ENCODE data around the gene SUSD1.

Gene SUSD1

GRCh38 chr9:112059145-112059965, 115.7 kb downstream of the SUSD1 start:
- Mint-ChIP-seq H3K4me1 (peaks cover 56% of the 10 kb centered on the region), H3K27me3 (no peaks in the 10 kb centered on the region), H3K36me3 (peaks cover 32% of the 10 kb centered on the region), H3K4me3 (peak overlapping the region; percentile 11), H3K27ac (peak overlapping the region; percentile 88), H3K9me3 (no peaks in the 10 kb centered on the region)
- ATAC-seq = peak; percentile 90

- Mint-ChIP-seq H3K9me3 (no peaks in the 10 kb centered on the region), H3K27me3 (no peaks in the 10 kb centered on the region), H3K27ac (peak overlapping the region; percentile 88), H3K36me3 (peaks cover 27% of the 10 kb centered on the region), H3K4me1 (peaks cover 59% of the 10 kb centered on the region), H3K4me3 (no peak overlapping the region)
- ATAC-seq = no peak
Observed at GRCh38 chr9:112056996-112057395, 118.1 kb downstream of the SUSD1 start.

- Mint-ChIP-seq H3K27ac (no peak overlapping the region), H3K9me3 (no peaks in the 10 kb centered on the region), H3K4me1 (peaks cover 44% of the 10 kb centered on the region), H3K36me3 (peaks cover 21% of the 10 kb centered on the region), H3K27me3 (no peaks in the 10 kb centered on the region), H3K4me3 (no peak overlapping the region)
- no peak for ATAC-seq
Observed at GRCh38 chr9:112054916-112055315, 120.2 kb downstream of the SUSD1 start.

- H3K36me3 Mint-ChIP-seq = peaks cover 30% of the 10 kb centered on the region
Observed at GRCh38 chr9:112051812-112052211, 123.3 kb downstream of the SUSD1 start.

GRCh38 chr9:112050544-112051475, 124.3 kb downstream of the SUSD1 start:
- peaks cover 32% of the 10 kb centered on the region for H3K4me1 Mint-ChIP-seq
- no peaks in the 10 kb centered on the region for H3K27me3 Mint-ChIP-seq
- H3K36me3 Mint-ChIP-seq = peaks cover 31% of the 10 kb centered on the region
- H3K27ac Mint-ChIP-seq = no peak overlapping the region
- H3K4me3 Mint-ChIP-seq = no peak overlapping the region
- ATAC-seq = no peak
- peaks cover 9% of the 10 kb centered on the region for H3K9me3 Mint-ChIP-seq

More at GRCh38 chr9:112051812-112052211, 123.3 kb downstream of the SUSD1 start:
- ATAC-seq = peak; percentile 68
- Mint-ChIP-seq H3K27ac (peak overlapping the region; percentile 69), H3K4me3 (no peak overlapping the region), H3K9me3 (peaks cover 9% of the 10 kb centered on the region), H3K27me3 (no peaks in the 10 kb centered on the region), H3K4me1 (peaks cover 32% of the 10 kb centered on the region)

GRCh38 chr9:112049811-112050516, 125.1 kb downstream of the SUSD1 start:
- Mint-ChIP-seq H3K27me3 (no peaks in the 10 kb centered on the region), H3K9me3 (peaks cover 9% of the 10 kb centered on the region), H3K27ac (no peak overlapping the region), H3K4me1 (peaks cover 32% of the 10 kb centered on the region), H3K36me3 (peaks cover 39% of the 10 kb centered on the region), H3K4me3 (no peak overlapping the region)
- no peak for ATAC-seq

- no peak overlapping the region for H3K4me3 Mint-ChIP-seq
- H3K4me1 Mint-ChIP-seq = peaks cover 32% of the 10 kb centered on the region
- H3K27ac Mint-ChIP-seq = peak overlapping the region; percentile 12
- peaks cover 39% of the 10 kb centered on the region for H3K36me3 Mint-ChIP-seq
- H3K9me3 Mint-ChIP-seq = peaks cover 9% of the 10 kb centered on the region
- no peak for ATAC-seq
- no peaks in the 10 kb centered on the region for H3K27me3 Mint-ChIP-seq
Observed at GRCh38 chr9:112048924-112049691, 126.0 kb downstream of the SUSD1 start.

- Mint-ChIP-seq H3K27me3 (no peaks in the 10 kb centered on the region), H3K9me3 (peaks cover 9% of the 10 kb centered on the region), H3K27ac (peak overlapping the region; percentile 72), H3K4me1 (peaks cover 30% of the 10 kb centered on the region), H3K4me3 (no peak overlapping the region), H3K36me3 (peaks cover 31% of the 10 kb centered on the region)
- no peak for ATAC-seq
Observed at GRCh38 chr9:112047538-112048066, 127.5 kb downstream of the SUSD1 start.

GRCh38 chr9:112046181-112046580, 128.9 kb downstream of the SUSD1 start:
- H3K4me3 Mint-ChIP-seq = no peak overlapping the region
- ATAC-seq = no peak
- H3K9me3 Mint-ChIP-seq = peaks cover 9% of the 10 kb centered on the region
- H3K27ac Mint-ChIP-seq = no peak overlapping the region
- H3K27me3 Mint-ChIP-seq = no peaks in the 10 kb centered on the region
- H3K36me3 Mint-ChIP-seq = peaks cover 40% of the 10 kb centered on the region
- H3K4me1 Mint-ChIP-seq = peaks cover 27% of the 10 kb centered on the region

GRCh38 chr9:112044881-112045280, 130.2 kb downstream of the SUSD1 start:
- ATAC-seq = no peak
- H3K27ac Mint-ChIP-seq = no peak overlapping the region
- no peaks in the 10 kb centered on the region for H3K27me3 Mint-ChIP-seq
- peaks cover 9% of the 10 kb centered on the region for H3K9me3 Mint-ChIP-seq
- no peak overlapping the region for H3K4me3 Mint-ChIP-seq
- peaks cover 46% of the 10 kb centered on the region for H3K36me3 Mint-ChIP-seq
- H3K4me1 Mint-ChIP-seq = peaks cover 34% of the 10 kb centered on the region

GRCh38 chr9:112044186-112044585, 130.9 kb downstream of the SUSD1 start:
- peaks cover 9% of the 10 kb centered on the region for H3K9me3 Mint-ChIP-seq
- no peak overlapping the region for H3K4me3 Mint-ChIP-seq
- no peaks in the 10 kb centered on the region for H3K27me3 Mint-ChIP-seq
- peaks cover 50% of the 10 kb centered on the region for H3K36me3 Mint-ChIP-seq
- peaks cover 38% of the 10 kb centered on the region for H3K4me1 Mint-ChIP-seq
- no peak for ATAC-seq
- no peak overlapping the region for H3K27ac Mint-ChIP-seq

GRCh38 chr9:112043423-112043822, 131.7 kb downstream of the SUSD1 start:
- Mint-ChIP-seq H3K4me1 (peaks cover 37% of the 10 kb centered on the region), H3K27ac (no peak overlapping the region), H3K36me3 (peaks cover 43% of the 10 kb centered on the region), H3K4me3 (no peak overlapping the region), H3K27me3 (no peaks in the 10 kb centered on the region), H3K9me3 (peaks cover 9% of the 10 kb centered on the region)
- no peak for ATAC-seq

- ATAC-seq = no peak
- H3K4me3 Mint-ChIP-seq = no peak overlapping the region
- no peak overlapping the region for H3K27ac Mint-ChIP-seq
- peaks cover 7% of the 10 kb centered on the region for H3K9me3 Mint-ChIP-seq
- H3K36me3 Mint-ChIP-seq = peaks cover 37% of the 10 kb centered on the region
- H3K27me3 Mint-ChIP-seq = no peaks in the 10 kb centered on the region
- peaks cover 42% of the 10 kb centered on the region for H3K4me1 Mint-ChIP-seq
Observed at GRCh38 chr9:112042769-112043168, 132.3 kb downstream of the SUSD1 start.

GRCh38 chr9:112042244-112042638, 132.9 kb downstream of the SUSD1 start:
- peaks cover 42% of the 10 kb centered on the region for H3K4me1 Mint-ChIP-seq
- H3K36me3 Mint-ChIP-seq = peaks cover 33% of the 10 kb centered on the region
- peak overlapping the region; percentile 68 for H3K27ac Mint-ChIP-seq
- H3K9me3 Mint-ChIP-seq = peaks cover 3% of the 10 kb centered on the region
- no peak overlapping the region for H3K4me3 Mint-ChIP-seq
- ATAC-seq = no peak
- no peaks in the 10 kb centered on the region for H3K27me3 Mint-ChIP-seq
